Ovary (tissue), 9 donors: ENCODE data around the gene COA8. TPM values are rescaled to one million over a fixed set of nuclear protein-coding genes. Genes with fewer than 3 reads are reported as not detected.

ENCODE experiments used
- DNase-seq, 5 donors: peaks; one replicate each; pipeline ENCODE4 v3.0.0-alpha.2; 2019 to 2020
- H3K27ac ChIP-seq, 2 donors: fragments of 200-600 bp; one replicate each; pipeline versions ENCODE4 v1.5.1 to v1.8.0; 2019 to 2022
- H3K27me3 ChIP-seq: fragments of 200-600 bp; one replicate; pipeline ENCODE4 v1.8.0; 2022
- H3K36me3 ChIP-seq: fragments of 200-600 bp; sonication (generic); one replicate; pipeline ENCODE4 v1.5.1; 2019
- H3K4me1 ChIP-seq: one replicate; pipeline ENCODE4 v1.8.1; 2013; ENCODE audit warnings: mild to moderate bottlenecking, moderate library complexity; ENCODE audit not compliant: insufficient read depth
- H3K4me3 ChIP-seq: fragments of 200-600 bp; sonication (generic); one replicate; pipeline ENCODE4 v1.5.1; 2017
- H3K9me3 ChIP-seq, 2 donors: fragments of 200-600 bp in 1 of 2; sonication (generic) in 1 of 2; one replicate each; pipeline versions ENCODE4 v1.5.1 to v1.8.1; 2013 to 2019; ENCODE audit warnings: mild to moderate bottlenecking in 1 of 2, moderate library complexity in 1 of 2
- CTCF ChIP-seq, 3 donors: fragments of 450-650 bp in 2 of 3; fragments of 200-600 bp in 1 of 3; IDR thresholded peaks; one replicate each; pipeline versions ENCODE4 v1.5.1 to v1.8.0; 2016 to 2022; ENCODE audit warnings: antibody characterized with exemption in 3 of 3, mild to moderate bottlenecking in 1 of 3
- EP300 ChIP-seq: sonication (generic); formaldehyde crosslinking; IDR thresholded peaks from one replicate; pipeline ENCODE4 v1.6.1; 2017; ENCODE audit warnings: antibody characterized with exemption
- POLR2A ChIP-seq: fragments of 450-650 bp; IDR thresholded peaks from one replicate; pipeline ENCODE4 v1.6.1; 2017; ENCODE audit warnings: antibody characterized with exemption, mild to moderate bottlenecking, moderate library complexity
- WGBS, 3 donors: extraction: QIAGEN DNeasy Blood & Tissue Kit in 1 of 3; methylation state at CpG; one replicate each; pipeline versions ENCODE4 v1.1.5 to v1.1.7; 2013 to 2017; 5-methylcytosine and 5-hydroxymethylcytosine counted together
- intact Hi-C, 4 donors: fragments of 100-400 bp; cut with DNase I; formaldehyde crosslinking; loops; one replicate each; pipeline versions ENCODE4 v1.11.0 to v1.15.1; 2022 to 2023
- polyA plus RNA-seq, 2 donors: library from polyadenylated mRNA; stranded (reverse); fragments of 200-250 nt in 1 of 2; fragments of 350-450 nt in 1 of 2; fragmentation: Illumina TruSeq in 1 of 2; extraction: RNeasy Lipid Tissue Mini Kit (QIAGEN cat#74804) in 1 of 2; gene quantifications; one replicate each; pipeline ENCODE4 v1.2.3, GENCODE V29; 2013 to 2014
- total RNA-seq, 7 donors: library from RNA; depleted of rRNA in 2 of 7; stranded (reverse); fragments of >200 nt in 2 of 7; fragmentation: NEBNext Ultra II Directional in 3 of 7; extraction: Animal tissue kit (Norgen Biotek cat#: 25700) in 3 of 7; gene quantifications; one replicate each; pipeline versions ENCODE4 v1.1.0 to v1.2.4, GENCODE V29; 2016 to 2023
- donor health status: DM: no; HTN: no; CAD: no; lungs with moderate emphysema.
- donor health status: DM: no; HTN: no; CAD: no.
- donor health status: Bipolar disorder and iron deficiency.
- donor health status: DM: yes; HTN: yes; CAD: no.
- donor health status: DM: no; HTN: no; CAD: no.
- donor health status: DM: yes; HTN: yes; CAD: no.

COA8 gene
- total and polyA plus RNA-seq, 9 donors, result 11.4 to 50.1 (median 26.8) TPM

GRCh38 chr14:103540821-103541708, 21.7 kb upstream of the COA8 start:
- Histone ChIP-seq H3K27ac (peak overlapping the region; percentile 6 to 43), H3K27me3 (no peaks in the 10 kb centered on the region), H3K36me3 (no peaks in the 10 kb centered on the region), H3K4me1 (peaks cover 29% of the 10 kb centered on the region), H3K4me3 (no peak overlapping the region), H3K9me3 (no peaks in the 10 kb centered on the region)
- intact Hi-C loops, result loop anchor here in 1 of 4 donors (5.0 kb wide), 1 partner anchor 39 kb away; no protein-coding TSS in a partner anchor
- WGBS, 3 donors, result 55 to 67% (median 59%) methylated on average over 17 of the region's 17 CpGs
- TF ChIP-seq EP300, result no peak
- no peak for TF ChIP-seq POLR2A
- no peak for TF ChIP-seq CTCF (IDR thresholded peaks at IDR 0.05)
- peak in 2 of 5 donors; percentile 34 to 43 for DNase-seq

GRCh38 chr14:103541709-103542604, 20.8 kb upstream of the COA8 start:
- no peaks in the 10 kb centered on the region for H3K9me3 ChIP-seq
- DNase-seq, result peak in 4 of 5 donors; percentile 18 to 47 (median 38)
- intact Hi-C loops, result loop anchor here in 1 of 4 donors (5.0 kb wide), 1 partner anchor 40 kb away; no protein-coding TSS in a partner anchor
- no peaks in the 10 kb centered on the region for H3K36me3 ChIP-seq
- no peak overlapping the region for H3K4me3 ChIP-seq
- peaks cover 29% of the 10 kb centered on the region for H3K4me1 ChIP-seq
- 61 to 70% (median 62%) methylated on average over 28 to 33 of the region's 33 CpGs for WGBS, 3 donors
- H3K27ac ChIP-seq, result peak overlapping the region in 1 of 2 donors; percentile 17
- no peaks in the 10 kb centered on the region for H3K27me3 ChIP-seq
- no peak for TF ChIP-seq POLR2A
- TF ChIP-seq CTCF (IDR thresholded peaks at IDR 0.05), result no peak
- TF ChIP-seq EP300, result no peak

GRCh38 chr14:103542605-103543088, 20.1 kb upstream of the COA8 start:
- TF ChIP-seq POLR2A, result no peak
- no peak for TF ChIP-seq CTCF (IDR thresholded peaks at IDR 0.05)
- TF ChIP-seq EP300, result no peak
- peak; percentile 43 to 61 (median 47) for DNase-seq
- Histone ChIP-seq H3K4me1 (peaks cover 29% of the 10 kb centered on the region), H3K9me3 (no peaks in the 10 kb centered on the region), H3K36me3 (no peaks in the 10 kb centered on the region), H3K27ac (peak overlapping the region in 1 of 2 donors; percentile 17), H3K27me3 (no peaks in the 10 kb centered on the region), H3K4me3 (no peak overlapping the region)
- intact Hi-C loops, result loop anchor here in 1 of 4 donors (5.0 kb wide), 1 partner anchor 40 kb away; no protein-coding TSS in a partner anchor
- WGBS, 3 donors, result 21 to 26% (median 25%) methylated on average over 12 to 18 of the region's 18 CpGs

GRCh38 chr14:103543140-103543539, 19.6 kb upstream of the COA8 start:
- no peak overlapping the region for H3K4me3 ChIP-seq
- peak; percentile 16 to 47 (median 29) for DNase-seq

More at GRCh38 chr14:103543140-103543539, 19.6 kb upstream of the COA8 start:
- H3K9me3 ChIP-seq, result no peaks in the 10 kb centered on the region
- no peak for TF ChIP-seq EP300
- H3K36me3 ChIP-seq, result no peaks in the 10 kb centered on the region
- intact Hi-C loops, result loop anchor here in 1 of 4 donors (5.0 kb wide), 1 partner anchor 41 kb away; no protein-coding TSS in a partner anchor
- H3K4me1 ChIP-seq, result peaks cover 29% of the 10 kb centered on the region
- no peak overlapping the region for H3K27ac ChIP-seq
- WGBS, 3 donors, result 73 to 79% (median 78%) methylated on average over 10 of the region's 10 CpGs
- no peaks in the 10 kb centered on the region for H3K27me3 ChIP-seq
